ENCODE measurements around the gene CCDC13. TPM values are rescaled to one million over a fixed set of nuclear protein-coding genes. Genes with fewer than 3 reads are reported as not detected.

CCDC13 gene
- total RNA-seq, 1 experiment from 2014 or later: 2.3 TPM

DNA sequence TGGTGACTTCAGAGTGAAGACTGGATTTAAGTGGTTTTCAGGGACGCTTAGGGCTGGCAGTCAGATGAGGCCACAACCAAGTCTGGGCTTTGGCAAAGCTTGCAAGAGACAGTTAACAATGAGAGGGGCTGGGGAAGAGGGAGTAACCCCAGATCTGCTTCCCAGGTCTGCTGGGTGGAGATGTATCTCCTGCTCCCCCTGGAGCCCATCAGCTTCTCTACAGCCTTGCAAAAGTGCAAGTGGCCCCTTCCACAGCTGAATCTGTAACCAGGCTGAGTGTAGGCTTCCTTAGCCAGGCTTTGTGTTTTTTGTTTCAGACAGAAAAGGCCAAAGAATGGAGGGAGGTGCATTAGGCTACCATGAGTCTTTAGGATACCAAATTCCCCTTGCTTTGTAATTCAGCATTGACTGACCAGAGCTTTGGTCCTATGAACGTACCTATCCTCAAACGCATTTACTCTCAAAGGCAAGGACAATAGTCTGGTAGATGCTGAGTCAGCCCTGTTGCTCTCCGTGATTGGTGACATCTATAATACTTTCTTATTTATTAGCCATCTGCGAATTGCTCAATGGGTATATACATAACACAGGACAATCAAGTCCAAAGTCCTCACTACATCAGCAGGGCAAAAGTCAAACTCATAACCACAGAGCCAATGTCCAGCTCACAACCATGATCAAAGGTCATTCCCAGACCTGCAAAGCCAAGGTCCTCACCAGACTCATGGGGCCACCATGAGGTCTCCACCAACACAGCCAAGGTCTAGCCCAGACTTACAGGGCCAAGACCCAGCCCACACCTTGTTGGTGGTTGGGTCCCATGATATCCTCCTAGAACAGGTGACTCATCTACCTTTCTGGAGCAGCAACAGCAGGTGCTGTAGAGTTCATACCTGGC is 17.1 kb downstream of the CCDC13 start:
- H3K4me2 ChIP-seq (ENCODE audit: low read length): no peak overlapping the region
- RAD21 ChIA-PET (ENCODE audit: low non-redundant PET in 1 of 2, low total read pairs in 2 of 2, uncharacterized antibody in 2 of 2, unreplicated experiment in 2 of 2): no interaction called here
- H3K36me3 ChIP-seq (ENCODE audit: control insufficient read depth in 1 of 2, insufficient read depth in 2 of 2, low read length in 2 of 2): no peaks in the 10 kb centered on the region
- peak; percentile 96 for ATAC-seq
- DNase-seq (ENCODE audit: low read depth, low spot score): no peak
- no TSS peak for BruUV-seq (replicated peaks)
- no peak overlapping the region for H3K9ac ChIP-seq (ENCODE audit: low read length)
- H3K27me3 ChIP-seq (ENCODE audit: insufficient read depth, low read length): no peaks in the 10 kb centered on the region
- H3K9me3 ChIP-seq (ENCODE audit: control insufficient read depth in 1 of 2, insufficient read depth in 1 of 2, low read depth in 1 of 2, low read length in 2 of 2): no peaks in the 10 kb centered on the region
- no peak overlapping the region for H2AFZ ChIP-seq (ENCODE audit: low read depth, low read length, poor library complexity, severe bottlenecking)
- intact Hi-C loops (cut with micrococcal nuclease): no loop called here
- CTCF ChIA-PET: interaction anchor here (1.0 to 2.0 kb wide), 3 partner anchors 11 to 143 kb away, joined by 3 to 7 read pairs (median 5); no protein-coding TSS in a partner anchor
- no peaks in the 10 kb centered on the region for H4K20me1 ChIP-seq (ENCODE audit: insufficient read depth)
- no peaks in the 10 kb centered on the region for H3K79me2 ChIP-seq (ENCODE audit: insufficient read depth, low read length)
- no peaks in the 10 kb centered on the region for H3K9me2 ChIP-seq (ENCODE audit: insufficient read depth)
- H3K27ac ChIP-seq (ENCODE audit: low read depth, low read length): no peak overlapping the region
- no peak overlapping the region for H3K4me3 ChIP-seq (replicated peaks in 1 of 2; ENCODE audit: low read depth in 1 of 2, low read length in 2 of 2)
- POLR2A ChIA-PET: no interaction called here
- TF ChIP-seq SP1 (IDR thresholded peaks at IDR 0.05; ENCODE audit: low read depth) (no peak), ZBTB33 (IDR thresholded peaks at IDR 0.05; ENCODE audit: extremely low read depth, insufficient replicate concordance, low read length) (no peak), SIN3A (IDR thresholded peaks at IDR 0.05; ENCODE audit: low read depth) (no peak), POLR2A (IDR thresholded peaks at IDR 0.05; ENCODE audit: borderline replicate concordance, extremely low read depth, insufficient read depth, insufficient read length) (no peak), ELF1 (IDR thresholded peaks at IDR 0.05; ENCODE audit: borderline replicate concordance, low read depth) (no peak), CEBPB (IDR thresholded peaks at IDR 0.05; ENCODE audit: low read depth) (no peak), REST (IDR thresholded peaks at IDR 0.05; ENCODE audit: low read depth) (no peak), EZH2phosphoT487 (IDR thresholded peaks at IDR 0.05; ENCODE audit: borderline replicate concordance) (no peak), YY1 (IDR thresholded peaks at IDR 0.05; ENCODE audit: extremely low read depth, insufficient replicate concordance, low read depth, low read length) (no peak), CBX3 (IDR thresholded peaks at IDR 0.05; ENCODE audit: low read depth) (no peak), TCF7L2 (IDR thresholded peaks at IDR 0.05; ENCODE audit: borderline replicate concordance, extremely low read depth, insufficient read depth, insufficient read length) (no peak), EGR1 (IDR thresholded peaks at IDR 0.05; ENCODE audit: low read depth) (no peak), EZH2 (IDR thresholded peaks at IDR 0.05) (no peak), RAD21 (IDR thresholded peaks at IDR 0.05; ENCODE audit: low read depth) (peak; percentile 58), POLR2AphosphoS5 (IDR thresholded peaks at IDR 0.05; ENCODE audit: low read depth, low read length) (no peak)
- TF ChIP-seq, protein P1, sequence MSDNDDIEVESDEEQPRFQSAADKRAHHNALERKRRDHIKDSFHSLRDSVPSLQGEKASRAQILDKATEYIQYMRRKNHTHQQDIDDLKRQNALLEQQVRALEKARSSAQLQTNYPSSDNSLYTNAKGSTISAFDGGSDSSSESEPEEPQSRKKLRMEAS (IDR thresholded peaks at IDR 0.05): no peak
- TF ChIP-seq, protein P2, sequence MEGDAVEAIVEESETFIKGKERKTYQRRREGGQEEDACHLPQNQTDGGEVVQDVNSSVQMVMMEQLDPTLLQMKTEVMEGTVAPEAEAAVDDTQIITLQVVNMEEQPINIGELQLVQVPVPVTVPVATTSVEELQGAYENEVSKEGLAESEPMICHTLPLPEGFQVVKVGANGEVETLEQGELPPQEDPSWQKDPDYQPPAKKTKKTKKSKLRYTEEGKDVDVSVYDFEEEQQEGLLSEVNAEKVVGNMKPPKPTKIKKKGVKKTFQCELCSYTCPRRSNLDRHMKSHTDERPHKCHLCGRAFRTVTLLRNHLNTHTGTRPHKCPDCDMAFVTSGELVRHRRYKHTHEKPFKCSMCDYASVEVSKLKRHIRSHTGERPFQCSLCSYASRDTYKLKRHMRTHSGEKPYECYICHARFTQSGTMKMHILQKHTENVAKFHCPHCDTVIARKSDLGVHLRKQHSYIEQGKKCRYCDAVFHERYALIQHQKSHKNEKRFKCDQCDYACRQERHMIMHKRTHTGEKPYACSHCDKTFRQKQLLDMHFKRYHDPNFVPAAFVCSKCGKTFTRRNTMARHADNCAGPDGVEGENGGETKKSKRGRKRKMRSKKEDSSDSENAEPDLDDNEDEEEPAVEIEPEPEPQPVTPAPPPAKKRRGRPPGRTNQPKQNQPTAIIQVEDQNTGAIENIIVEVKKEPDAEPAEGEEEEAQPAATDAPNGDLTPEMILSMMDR (IDR thresholded peaks at IDR 0.05 in 2 of 3, conservative IDR thresholded peaks at IDR 0.05 in 1 of 3; ENCODE audit: borderline replicate concordance in 1 of 3, insufficient read depth in 1 of 3, low read depth in 2 of 3, low read length in 2 of 3): peak; percentile 40 to 61 (median 57); a peak in 5 of 6 replicates
- no peaks in the 10 kb centered on the region for H3K4me1 ChIP-seq (ENCODE audit: control insufficient read depth in 1 of 2, insufficient read depth in 2 of 2, low read length in 2 of 2)

Data from HCT116 (cell line).